AG10803 (cell line): ENCODE data around the gene RPL9.

Experiments used
- DNase-seq: peaks from one replicate; pipeline ENCODE4 v3.0.0; 2010; ENCODE audit warnings: low read depth
- H3K4me3 ChIP-seq: 2 replicates; pipeline ENCODE4 v1.5.1; 2011; ENCODE audit warnings: mild to moderate bottlenecking, low read length, control low read depth
- CTCF ChIP-seq: conservative IDR thresholded peaks from 2 replicates; pipeline ENCODE4 v1.5.1; 2011; ENCODE audit warnings: mild to moderate bottlenecking, low read length, control low read depth, inconsistent platforms

RPL9 gene

DNA sequence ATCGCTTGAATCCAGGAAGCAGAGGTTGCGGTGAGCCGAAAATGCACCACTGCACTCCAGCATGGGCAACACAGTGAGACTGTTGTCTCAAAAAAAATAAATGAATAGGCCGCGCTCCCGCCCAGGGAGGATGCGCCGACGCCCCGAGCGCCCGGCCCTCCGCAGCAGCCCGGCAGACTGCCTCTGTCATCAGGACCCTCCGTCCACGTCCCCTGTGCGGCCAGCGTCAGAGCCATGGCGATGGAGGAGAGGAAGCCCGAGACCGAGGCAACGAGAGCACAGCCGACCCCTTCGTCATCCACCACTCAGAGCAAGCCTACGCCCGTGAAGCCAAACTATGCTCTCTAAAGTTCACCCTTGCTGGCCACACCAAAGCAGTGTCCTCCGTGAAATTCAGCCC lies 21.5 kb upstream of the RPL9 start:
- DNase-seq, result no peak
- H3K4me3 ChIP-seq, result no peak overlapping the region
- TF ChIP-seq CTCF, result no peak

GRCh38 chr4:39476187-39476895 lies 17.6 kb upstream of the RPL9 start:
- H3K4me3 ChIP-seq, result no peak overlapping the region
- TF ChIP-seq CTCF, result no peak
- DNase-seq, result no peak

GRCh38 chr4:39472396-39472795 lies 13.7 kb upstream of the RPL9 start:
- no peak for TF ChIP-seq CTCF
- peak; percentile 71 for DNase-seq
- H3K4me3 ChIP-seq, result no peak overlapping the region

DNA sequence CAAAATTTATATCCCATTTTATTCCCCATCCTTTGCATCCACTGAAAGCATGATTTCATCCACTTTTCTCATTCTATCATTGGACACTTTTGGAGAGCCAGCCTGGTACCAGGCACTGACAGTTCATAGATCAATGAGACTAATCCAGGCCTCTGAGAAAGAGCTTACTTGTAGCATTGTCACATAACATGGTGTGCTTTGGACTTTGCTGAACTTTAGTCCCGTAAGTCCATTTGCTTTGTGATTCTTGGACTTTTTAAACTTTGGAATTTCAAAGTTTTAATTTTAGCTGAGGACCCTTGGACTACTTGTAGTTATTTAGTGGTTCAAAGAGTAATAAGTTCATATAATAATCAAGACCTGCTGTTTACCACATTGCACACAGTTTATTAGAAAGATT lies 11.7 kb upstream of the RPL9 start:
- TF ChIP-seq CTCF, result no peak
- H3K4me3 ChIP-seq, result no peak overlapping the region
- no peak for DNase-seq

- no peak overlapping the region for H3K4me3 ChIP-seq
- peak; percentile 89 for TF ChIP-seq CTCF
- DNase-seq, result peak; percentile 87
Measured at GRCh38 chr4:39469429-39470077, 10.8 kb upstream of the RPL9 start.

DNA sequence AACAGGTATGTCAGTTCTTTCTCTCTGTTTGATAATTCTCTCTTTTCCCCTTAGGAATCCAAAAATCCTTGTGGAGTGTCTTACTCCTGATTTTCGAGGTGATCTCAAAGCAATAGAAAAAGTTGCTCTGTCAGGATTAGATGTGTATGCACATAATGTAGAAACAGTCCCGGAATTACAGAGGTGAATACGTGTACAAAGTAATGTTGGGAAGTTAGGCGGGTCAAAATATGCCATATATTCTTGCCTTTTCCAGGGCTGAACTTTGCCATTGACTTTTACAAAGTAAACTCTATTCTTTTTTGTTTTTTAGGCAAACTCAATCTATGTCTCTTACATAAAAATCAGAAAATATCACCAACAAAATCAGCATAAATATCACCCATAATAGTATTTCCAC lies 8.7 kb upstream of the RPL9 start:
- no peak for DNase-seq
- H3K4me3 ChIP-seq, result no peak overlapping the region
- no peak for TF ChIP-seq CTCF

- no peak for TF ChIP-seq CTCF
- H3K4me3 ChIP-seq, result no peak overlapping the region
- no peak for DNase-seq
Measured at GRCh38 chr4:39466747-39467146, 8.0 kb upstream of the RPL9 start.
